ENCODE measurements around the gene KRT72. TPM values are rescaled to one million over a fixed set of nuclear protein-coding genes. Genes with fewer than 3 reads are reported as not detected.

The KRT72 gene
- polyA plus RNA-seq, 1 donor (not counting 4 experiments of a cell fraction or from before 2014, with no cell fraction given) = not detected

- no peaks in the 10 kb centered on the region for H3K9me3 ChIP-seq (ENCODE audit: control insufficient read depth, low read depth, low read length)
- no peak overlapping the region for H3K9ac ChIP-seq (ENCODE audit: control insufficient read depth, extremely low read depth, insufficient read depth, low read length)
- no peaks in the 10 kb centered on the region for H3K9me1 ChIP-seq (ENCODE audit: control insufficient read depth, extremely low read depth, insufficient read depth, low read length)
- no peaks in the 10 kb centered on the region for H3K4me1 ChIP-seq (ENCODE audit: control insufficient read depth, extremely low read depth, insufficient read depth, low read length)
- TF ChIP-seq CTCF (optimal IDR thresholded peaks at IDR 0.05 in 1 of 3, IDR thresholded peaks at IDR 0.05 in 1 of 3, conservative IDR thresholded peaks at IDR 0.05 in 1 of 3; ENCODE audit: extremely low read depth in 1 of 3, insufficient read depth in 2 of 3, low read length in 3 of 3) = no peak
- TF ChIP-seq EZH2 (IDR thresholded peaks at IDR 0.05; ENCODE audit: low read length) = no peak
- FAIRE-seq (no peak), DNase-seq (ENCODE audit: low read depth, low spot score) (no peak)
- no peak overlapping the region for H3K4me2 ChIP-seq (ENCODE audit: control insufficient read depth, extremely low read depth, insufficient read depth, low read depth, low read length)
- no peak overlapping the region for H2AFZ ChIP-seq (ENCODE audit: control insufficient read depth, low read length)
- H4K20me1 ChIP-seq (ENCODE audit: control insufficient read depth, extremely low read depth, insufficient read depth, low read length) = no peaks in the 10 kb centered on the region
- dilution Hi-C loops (cut with MboI; ENCODE audit: extremely low pct_ligation_motif_present, low sequenced_read_pairs) = no loop called here
- peaks cover 2% of the 10 kb centered on the region for H3K27me3 ChIP-seq (ENCODE audit: control insufficient read depth, extremely low read depth, insufficient read depth, low read length)
- H3K27ac ChIP-seq (ENCODE audit: control insufficient read depth, insufficient read depth, low read length) = no peak overlapping the region
- no peak overlapping the region for H3K4me3 ChIP-seq (ENCODE audit: control insufficient read depth in 2 of 3, extremely low read depth in 1 of 3, insufficient read depth in 2 of 3, low read depth in 1 of 3, low read length in 3 of 3)
- H3K79me2 ChIP-seq (ENCODE audit: control insufficient read depth, insufficient read depth, low read length) = no peaks in the 10 kb centered on the region
- H3K36me3 ChIP-seq (ENCODE audit: control insufficient read depth in 2 of 2, extremely low read depth in 1 of 2, insufficient read depth in 2 of 2, low read length in 2 of 2) = no peaks in the 10 kb centered on the region
These were observed 34.4 kb downstream of the KRT72 start for GRCh38 chr12:52566847-52567291.

- Histone ChIP-seq H2AFZ (ENCODE audit: control insufficient read depth, low read length) (no peak overlapping the region), H3K4me2 (ENCODE audit: control insufficient read depth, extremely low read depth, insufficient read depth, low read depth, low read length) (no peak overlapping the region), H3K36me3 (ENCODE audit: control insufficient read depth in 2 of 2, extremely low read depth in 1 of 2, insufficient read depth in 2 of 2, low read length in 2 of 2) (no peaks in the 10 kb centered on the region), H3K79me2 (ENCODE audit: control insufficient read depth, insufficient read depth, low read length) (no peaks in the 10 kb centered on the region), H3K4me3 (ENCODE audit: control insufficient read depth in 2 of 3, extremely low read depth in 1 of 3, insufficient read depth in 2 of 3, low read depth in 1 of 3, low read length in 3 of 3) (no peak overlapping the region), H3K9me3 (ENCODE audit: control insufficient read depth, low read depth, low read length) (no peaks in the 10 kb centered on the region), H3K9ac (ENCODE audit: control insufficient read depth, extremely low read depth, insufficient read depth, low read length) (no peak overlapping the region), H4K20me1 (ENCODE audit: control insufficient read depth, extremely low read depth, insufficient read depth, low read length) (no peaks in the 10 kb centered on the region), H3K9me1 (ENCODE audit: control insufficient read depth, extremely low read depth, insufficient read depth, low read length) (no peaks in the 10 kb centered on the region), H3K27me3 (ENCODE audit: control insufficient read depth, extremely low read depth, insufficient read depth, low read length) (peaks cover 2% of the 10 kb centered on the region), H3K27ac (ENCODE audit: control insufficient read depth, insufficient read depth, low read length) (no peak overlapping the region), H3K4me1 (ENCODE audit: control insufficient read depth, extremely low read depth, insufficient read depth, low read length) (no peaks in the 10 kb centered on the region)
- DNase-seq (ENCODE audit: low read depth, low spot score) (no peak), FAIRE-seq (no peak)
- dilution Hi-C loops (cut with MboI; ENCODE audit: extremely low pct_ligation_motif_present, low sequenced_read_pairs) = no loop called here
- TF ChIP-seq EZH2 (IDR thresholded peaks at IDR 0.05; ENCODE audit: low read length) (no peak), CTCF (optimal IDR thresholded peaks at IDR 0.05 in 1 of 3, IDR thresholded peaks at IDR 0.05 in 1 of 3, conservative IDR thresholded peaks at IDR 0.05 in 1 of 3; ENCODE audit: extremely low read depth in 1 of 3, insufficient read depth in 2 of 3, low read length in 3 of 3) (no peak)
These were observed 36.7 kb downstream of the KRT72 start for GRCh38 chr12:52564582-52564981.

Measured in keratinocyte (primary cell).